ENCODE results near the gene YY1. TPM values are rescaled to one million over a fixed set of nuclear protein-coding genes. Genes with fewer than 3 reads are reported as not detected.

The YY1 gene
- total and polyA plus RNA-seq, 2 experiments from 2014 or later = 88.2 to 128 TPM

- no peak for TF ChIP-seq REST (IDR thresholded peaks at IDR 0.05; ENCODE audit: unreplicated experiment)
These were observed 4.1 kb downstream of the YY1 start (continued) for GRCh38 chr14:100243020-100243419.

GRCh38 chr14:100246809-100247428, 8.0 kb downstream of the YY1 start:
- H3K27ac Mint-ChIP-seq = no peak overlapping the region
- no peaks in the 10 kb centered on the region for H3K9me2 ChIP-seq (ENCODE audit: insufficient read depth)
- no peak overlapping the region for H3K27ac ChIP-seq (ENCODE audit: low read depth)
- H3K4me1 Mint-ChIP-seq = peaks cover 55% of the 10 kb centered on the region
- no peaks in the 10 kb centered on the region for H3K36me3 ChIP-seq (ENCODE audit: insufficient read depth)
- H3K4me3 Mint-ChIP-seq = no peak overlapping the region
- H3K4me3 ChIP-seq = no peak overlapping the region
- H3F3A ChIP-seq (replicated peaks; ENCODE audit: low read depth) = peaks cover 8% of the 10 kb centered on the region; the same call in 1 of the 2 replicates
- peaks cover 2% of the 10 kb centered on the region for H3K27me3 Mint-ChIP-seq (ENCODE audit: insufficient read depth, low read depth, poor library complexity)
- peak overlapping the region; percentile 53; the same call in 1 of the 2 replicates for H3K4me2 ChIP-seq
- H2AFZ ChIP-seq = no peak overlapping the region
- DNase-seq (ENCODE audit: low spot score) = peak; percentile 92
- peak; percentile 80 for ATAC-seq
- peaks cover 92% of the 10 kb centered on the region for H4K20me1 ChIP-seq (replicated peaks; ENCODE audit: insufficient read depth)
- TF ChIP-seq REST (IDR thresholded peaks at IDR 0.05; ENCODE audit: unreplicated experiment) = no peak
- TF ChIP-seq CTCF (conservative IDR thresholded peaks at IDR 0.05; ENCODE audit: low read depth in 2 of 2) = peak; percentile 67 to 86
- no peaks in the 10 kb centered on the region for H3K27me3 ChIP-seq (ENCODE audit: insufficient read depth)
- peaks cover 20% of the 10 kb centered on the region for H3K36me3 Mint-ChIP-seq (ENCODE audit: low read depth)
- no peaks in the 10 kb centered on the region for H3K9me3 Mint-ChIP-seq
- H3K79me2 ChIP-seq (replicated peaks; ENCODE audit: insufficient read depth) = peaks cover 100% of the 10 kb centered on the region
- peaks cover 51% of the 10 kb centered on the region for H3K4me1 ChIP-seq (ENCODE audit: insufficient read depth)
